HEK293T (cell line): ENCODE data around the gene AKR1B15.

Experiments used
- ARNT ChIP-seq: fragments of 450-650 bp; IDR thresholded peaks from 2 replicates; pipeline ENCODE4 v1.6.1; 2017; ENCODE audit warnings: mild to moderate bottlenecking
- BHLHE40 ChIP-seq: fragments of 450-650 bp; IDR thresholded peaks from 2 replicates; pipeline ENCODE4 v1.6.1; 2016; ENCODE audit warnings: mild to moderate bottlenecking, moderate library complexity, borderline replicate concordance
- ELF4 ChIP-seq: fragments of 450-650 bp; IDR thresholded peaks from 2 replicates; pipeline ENCODE4 v1.6.1; 2017; ENCODE audit warnings: antibody characterized with exemption
- FOXA1 ChIP-seq: fragments of 450-650 bp; IDR thresholded peaks from 2 replicates; pipeline ENCODE4 v1.6.1; 2016; ENCODE audit warnings: mild to moderate bottlenecking
- FOXM1 ChIP-seq: fragments of 450-650 bp; IDR thresholded peaks from 2 replicates; pipeline ENCODE4 v1.6.1; 2017; ENCODE audit warnings: mild to moderate bottlenecking, borderline replicate concordance
- L3MBTL2 ChIP-seq: fragments of 450-650 bp; conservative IDR thresholded peaks from 2 replicates; pipeline ENCODE4 v1.6.1; 2016; ENCODE audit warnings: mild to moderate bottlenecking
- LEF1 ChIP-seq: fragments of 450-650 bp; IDR thresholded peaks from 2 replicates; pipeline ENCODE4 v1.6.1; 2017; ENCODE audit warnings: mild to moderate bottlenecking, borderline replicate concordance
- SP1 ChIP-seq: fragments of 450-650 bp; IDR thresholded peaks from 2 replicates; pipeline ENCODE4 v1.6.1; 2017
- TARDBP ChIP-seq: fragments of 450-650 bp; IDR thresholded peaks from 2 replicates; pipeline ENCODE4 v1.6.1; 2016
- ZNF384 ChIP-seq: fragments of 450-650 bp; IDR thresholded peaks from 2 replicates; pipeline ENCODE4 v1.6.1; 2016

DNA sequence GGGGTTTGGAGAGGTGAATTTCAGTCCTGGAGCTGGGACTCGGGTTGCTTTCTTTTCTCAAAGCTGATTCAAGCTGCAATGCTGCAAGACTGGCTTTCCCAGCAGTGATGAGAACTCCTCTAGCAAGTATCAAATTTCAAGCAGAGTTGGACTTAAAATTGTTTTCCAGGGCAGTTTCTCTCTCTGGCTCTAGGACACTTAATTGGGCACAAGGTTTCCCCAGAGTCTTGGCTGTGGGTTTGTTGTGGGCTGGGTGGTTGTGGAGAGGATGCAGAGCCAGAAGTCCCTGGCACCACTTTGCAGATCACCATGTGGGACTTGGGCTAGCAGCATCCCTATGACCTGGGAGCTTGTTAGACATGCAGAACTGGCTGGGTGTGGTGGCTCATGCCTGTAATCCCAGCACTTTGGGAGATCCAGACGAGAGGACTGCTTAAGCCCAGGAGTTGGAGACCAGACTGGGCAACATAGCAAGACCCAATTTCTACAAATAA, 16.8 kb downstream of the AKR1B15 start:
- TF ChIP-seq TARDBP, result no peak
- no peak for TF ChIP-seq FOXA1
- TF ChIP-seq ELF4, result no peak
- no peak for TF ChIP-seq BHLHE40
- TF ChIP-seq L3MBTL2, result no peak
- no peak for TF ChIP-seq LEF1
- no peak for TF ChIP-seq SP1
- no peak for TF ChIP-seq ZNF384
- no peak for TF ChIP-seq FOXM1
- no peak for TF ChIP-seq ARNT
